ENCODE data around the gene TMEM229A. TPM values are rescaled to one million over a fixed set of nuclear protein-coding genes. Genes with fewer than 3 reads are reported as not detected.

TMEM229A gene
- total and polyA plus RNA-seq, 9 of the 15 experiments (the other 6 are each of a cell fraction or from before 2014, with no cell fraction given): not detected

DNA sequence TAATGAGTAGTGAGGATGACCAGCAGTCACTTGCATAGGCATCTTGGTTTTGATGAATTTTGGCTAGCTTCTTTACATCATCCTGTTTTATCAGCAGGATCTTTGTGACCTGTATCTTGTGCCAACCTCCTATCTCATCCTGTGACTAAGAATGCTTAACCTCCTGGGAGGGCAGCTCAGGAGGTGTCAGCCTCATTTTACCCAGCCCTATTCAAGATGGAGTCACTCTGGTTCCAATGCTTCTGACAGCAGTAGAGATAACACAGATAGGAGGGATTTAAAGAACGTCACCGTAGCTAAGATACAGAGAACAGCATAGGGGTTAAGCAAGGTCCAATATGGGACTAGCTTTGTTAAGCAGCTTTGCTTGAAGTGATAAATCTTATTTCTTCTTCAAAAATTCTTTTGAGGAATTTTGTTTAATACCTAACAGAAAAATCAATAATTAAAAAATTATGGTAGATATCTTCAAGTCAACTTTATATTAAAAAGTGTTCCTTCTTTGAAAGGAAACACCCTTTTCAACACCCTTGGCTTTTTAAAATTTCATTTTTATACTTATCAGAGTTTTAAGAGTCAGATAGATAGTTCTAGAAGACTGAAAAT lies 39.9 kb downstream of the TMEM229A start (continued):
- TF ChIP-seq HMGXB4 (CRISPR knock-in tag; IDR thresholded peaks at IDR 0.05): no peak
- no peak for TF ChIP-seq RBM15 (IDR thresholded peaks at IDR 0.05; ENCODE audit: insufficient read depth, low read length)
- TF ChIP-seq POLR3G (IDR thresholded peaks at IDR 0.05; ENCODE audit: extremely low read depth, insufficient read length, insufficient replicate concordance): no peak
- TF ChIP-seq, protein P1, sequence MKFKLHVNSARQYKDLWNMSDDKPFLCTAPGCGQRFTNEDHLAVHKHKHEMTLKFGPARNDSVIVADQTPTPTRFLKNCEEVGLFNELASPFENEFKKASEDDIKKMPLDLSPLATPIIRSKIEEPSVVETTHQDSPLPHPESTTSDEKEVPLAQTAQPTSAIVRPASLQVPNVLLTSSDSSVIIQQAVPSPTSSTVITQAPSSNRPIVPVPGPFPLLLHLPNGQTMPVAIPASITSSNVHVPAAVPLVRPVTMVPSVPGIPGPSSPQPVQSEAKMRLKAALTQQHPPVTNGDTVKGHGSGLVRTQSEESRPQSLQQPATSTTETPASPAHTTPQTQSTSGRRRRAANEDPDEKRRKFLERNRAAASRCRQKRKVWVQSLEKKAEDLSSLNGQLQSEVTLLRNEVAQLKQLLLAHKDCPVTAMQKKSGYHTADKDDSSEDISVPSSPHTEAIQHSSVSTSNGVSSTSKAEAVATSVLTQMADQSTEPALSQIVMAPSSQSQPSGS (CRISPR knock-in tag; IDR thresholded peaks at IDR 0.05): no peak
- peak; percentile 95 for TF ChIP-seq ZNF354B (CRISPR knock-in tag; IDR thresholded peaks at IDR 0.05)
- TF ChIP-seq ARID3B (CRISPR knock-in tag; IDR thresholded peaks at IDR 0.05; ENCODE audit: borderline replicate concordance): peak; percentile 98
- TF ChIP-seq NFE2 (IDR thresholded peaks at IDR 0.05; ENCODE audit: low read depth): no peak
- no peak for TF ChIP-seq MBD2 (IDR thresholded peaks at IDR 0.05; ENCODE audit: borderline replicate concordance, low read depth)
- peak; percentile 43; the same call in 1 of the 2 replicates for TF ChIP-seq PHTF2 (CRISPR knock-in tag; IDR thresholded peaks at IDR 0.05)
- TF ChIP-seq ADNP (tag; IDR thresholded peaks at IDR 0.05): no peak
- no peak for TF ChIP-seq ZNF384 (IDR thresholded peaks at IDR 0.05; ENCODE audit: low read depth, low read length)
- TF ChIP-seq, protein P2, sequence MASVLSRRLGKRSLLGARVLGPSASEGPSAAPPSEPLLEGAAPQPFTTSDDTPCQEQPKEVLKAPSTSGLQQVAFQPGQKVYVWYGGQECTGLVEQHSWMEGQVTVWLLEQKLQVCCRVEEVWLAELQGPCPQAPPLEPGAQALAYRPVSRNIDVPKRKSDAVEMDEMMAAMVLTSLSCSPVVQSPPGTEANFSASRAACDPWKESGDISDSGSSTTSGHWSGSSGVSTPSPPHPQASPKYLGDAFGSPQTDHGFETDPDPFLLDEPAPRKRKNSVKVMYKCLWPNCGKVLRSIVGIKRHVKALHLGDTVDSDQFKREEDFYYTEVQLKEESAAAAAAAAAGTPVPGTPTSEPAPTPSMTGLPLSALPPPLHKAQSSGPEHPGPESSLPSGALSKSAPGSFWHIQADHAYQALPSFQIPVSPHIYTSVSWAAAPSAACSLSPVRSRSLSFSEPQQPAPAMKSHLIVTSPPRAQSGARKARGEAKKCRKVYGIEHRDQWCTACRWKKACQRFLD (CRISPR knock-in tag; IDR thresholded peaks at IDR 0.05): peak; percentile 98
- TF ChIP-seq STAT5B (CRISPR knock-in tag; IDR thresholded peaks at IDR 0.05): peak; percentile 39; the same call in 1 of the 2 replicates
- TF ChIP-seq RB1 (IDR thresholded peaks at IDR 0.05; ENCODE audit: low read depth): no peak
- no peak for TF ChIP-seq ZNF232 (CRISPR knock-in tag; IDR thresholded peaks at IDR 0.05)
- TF ChIP-seq ZNF324 (CRISPR knock-in tag; IDR thresholded peaks at IDR 0.05): peak; percentile 66; the same call in 1 of the 2 replicates
- no peak for TF ChIP-seq TCF7 (IDR thresholded peaks at IDR 0.05; ENCODE audit: borderline replicate concordance)
- TF ChIP-seq, protein P3, sequence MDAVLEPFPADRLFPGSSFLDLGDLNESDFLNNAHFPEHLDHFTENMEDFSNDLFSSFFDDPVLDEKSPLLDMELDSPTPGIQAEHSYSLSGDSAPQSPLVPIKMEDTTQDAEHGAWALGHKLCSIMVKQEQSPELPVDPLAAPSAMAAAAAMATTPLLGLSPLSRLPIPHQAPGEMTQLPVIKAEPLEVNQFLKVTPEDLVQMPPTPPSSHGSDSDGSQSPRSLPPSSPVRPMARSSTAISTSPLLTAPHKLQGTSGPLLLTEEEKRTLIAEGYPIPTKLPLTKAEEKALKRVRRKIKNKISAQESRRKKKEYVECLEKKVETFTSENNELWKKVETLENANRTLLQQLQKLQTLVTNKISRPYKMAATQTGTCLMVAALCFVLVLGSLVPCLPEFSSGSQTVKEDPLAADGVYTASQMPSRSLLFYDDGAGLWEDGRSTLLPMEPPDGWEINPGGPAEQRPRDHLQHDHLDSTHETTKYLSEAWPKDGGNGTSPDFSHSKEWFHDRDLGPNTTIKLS (IDR thresholded peaks at IDR 0.05; ENCODE audit: borderline replicate concordance, low read depth): no peak
- no peak for TF ChIP-seq STAT5A (IDR thresholded peaks at IDR 0.05; ENCODE audit: borderline replicate concordance, low read length)
- TF ChIP-seq ZBTB17 (CRISPR knock-in tag; IDR thresholded peaks at IDR 0.05): peak; percentile 95
- no peak for TF ChIP-seq NBN (IDR thresholded peaks at IDR 0.05; ENCODE audit: low read depth)
